Adrenal gland (tissue), 12 donors: ENCODE measurements around the gene CNTNAP1. TPM values are rescaled to one million over a fixed set of nuclear protein-coding genes. Genes with fewer than 3 reads are reported as not detected.

Source experiments
- DNase-seq, 7 donors: peaks; one replicate each; pipeline ENCODE4 v3.0.0-alpha.2; 2019 to 2020
- H3K27ac ChIP-seq, 5 donors: fragments of 200-600 bp; sonication (generic) in 4 of 5; 1 replicate in 3 of 5; 2 replicates in 2 of 5; pipeline versions ENCODE4 v1.5.1 to v1.8.0; 2016 to 2020; ENCODE audit warnings: mild to moderate bottlenecking in 1 of 5
- H3K27me3 ChIP-seq: fragments of 200-600 bp; 2 replicates; pipeline ENCODE4 v1.8.0; 2021
- H3K36me3 ChIP-seq, 2 donors: fragments of 200-600 bp; replicated peaks in 1 of 2; 1 replicate in 1 of 2; 2 replicates in 1 of 2; pipeline versions ENCODE4 v1.5.1 to v1.8.0; 2018 to 2022
- H3K4me1 ChIP-seq, 2 donors: fragments of 200-600 bp; replicated peaks in 1 of 2; 1 replicate in 1 of 2; 2 replicates in 1 of 2; pipeline versions ENCODE4 v1.5.1 to v1.8.0; 2018 to 2021
- H3K4me3 ChIP-seq, 4 donors: fragments of 200-600 bp; sonication (generic) in 3 of 4; one replicate each; pipeline ENCODE4 v1.5.1; 2016 to 2018
- H3K9me3 ChIP-seq, 3 donors: fragments of 200-600 bp; sonication (generic) in 1 of 3; replicated peaks in 1 of 3; 1 replicate in 2 of 3; 2 replicates in 1 of 3; pipeline versions ENCODE4 v1.5.1 to v1.8.0; 2016 to 2021
- CTCF ChIP-seq, 6 experiments: fragments of 450-650 bp in 4 of 6; fragments of 200-600 bp in 2 of 6; sonication (generic) in 1 of 6; IDR thresholded peaks; 1 replicate in 5 of 6; 2 replicates in 1 of 6; pipeline versions ENCODE4 v1.5.1 to v1.8.0; 2016 to 2021; ENCODE audit warnings: antibody characterized with exemption in 6 of 6, mild to moderate bottlenecking in 2 of 6, moderate library complexity in 1 of 6
- POLR2A ChIP-seq, 2 donors: fragments of 450-650 bp; IDR thresholded peaks; one replicate each; pipeline ENCODE4 v1.6.1; 2017; ENCODE audit warnings: antibody characterized with exemption in 2 of 2, mild to moderate bottlenecking in 2 of 2, moderate library complexity in 1 of 2
- WGBS, 4 donors: extraction: QIAGEN DNeasy Blood & Tissue Kit in 2 of 4; methylation state at CpG; one replicate each; pipeline versions ENCODE4 v1.1.5 to v1.1.7; 2013 to 2017; 5-methylcytosine and 5-hydroxymethylcytosine counted together
- intact Hi-C, 2 donors: fragments of 100-400 bp; cut with DNase I; formaldehyde crosslinking; loops; one replicate each; pipeline versions ENCODE4 v1.14.1 to v1.15.0; 2022 to 2023
- polyA plus RNA-seq, 3 donors: library from polyadenylated mRNA; stranded (reverse); fragments of 200-250 nt in 2 of 3; fragments of 350-450 nt in 1 of 3; fragmentation: Illumina TruSeq in 1 of 3; extraction: RNeasy Lipid Tissue Mini Kit (QIAGEN cat#74804) in 1 of 3; gene quantifications; one replicate each; pipeline ENCODE4 v1.2.3, GENCODE V29; 2013 to 2014
- total RNA-seq, 9 donors: library from RNA; depleted of rRNA in 4 of 9; stranded (reverse); fragments of >200 nt in 4 of 9; fragments of 120-200 nt in 1 of 9; fragmentation: NEBNext Ultra II Directional in 1 of 9; extraction: Animal tissue kit (Norgen Biotek cat#: 25700) in 1 of 9; gene quantifications; one replicate each; pipeline versions ENCODE4 v1.1.0 to v1.2.4, GENCODE V29; 2013 to 2023
- donor health status: healthy with polysubstance abuse.
- donor health status: Bipolar disorder and iron deficiency.
- donor health status: DM: yes; HTN: yes; CAD: no.
- donor health status: DM: no; HTN: no; CAD: no.
- donor health status: DM: no; HTN: no; CAD: no.
- donor health status: DM: yes; HTN: yes; CAD: no.

Gene CNTNAP1
- total and polyA plus RNA-seq, 12 donors, result 1.6 to 31.9 (median 4.9) TPM

- intact Hi-C loops, result no loop called here
- H3K36me3 ChIP-seq, result no peaks in the 10 kb centered on the region
- TF ChIP-seq POLR2A (IDR thresholded peaks at IDR 0.05) (no peak), CTCF (IDR thresholded peaks at IDR 0.05) (no peak)
- no peak for DNase-seq
- no peaks in the 10 kb centered on the region for H3K27me3 ChIP-seq
- no peak overlapping the region for H3K4me3 ChIP-seq
- WGBS, 4 donors, result 75 to 81% (median 76%) methylated on average over 27 of the region's 27 CpGs
- H3K9me3 ChIP-seq, result no peaks in the 10 kb centered on the region
- H3K27ac ChIP-seq, result no peak overlapping the region
- H3K4me1 ChIP-seq, result peaks cover under 1 to 10% of the 10 kb centered on the region in 2 donors
These were observed 5.5 kb downstream of the CNTNAP1 start for GRCh38 chr17:42687707-42688320.

- Histone ChIP-seq H3K27me3 (no peaks in the 10 kb centered on the region), H3K4me1 (no peaks in the 10 kb centered on the region), H3K36me3 (peaks cover 0 to 8% of the 10 kb centered on the region in 2 donors), H3K4me3 (no peak overlapping the region), H3K9me3 (no peaks in the 10 kb centered on the region), H3K27ac (no peak overlapping the region)
- no peak for DNase-seq
- TF ChIP-seq CTCF (IDR thresholded peaks at IDR 0.05) (no peak), POLR2A (IDR thresholded peaks at IDR 0.05) (no peak)
- intact Hi-C loops, result no loop called here
- 76 to 85% (median 83%) methylated on average over 8 to 10 of the region's 10 CpGs for WGBS, 4 donors
These were observed 8.3 kb downstream of the CNTNAP1 start for GRCh38 chr17:42690596-42690995.

GRCh38 chr17:42691021-42691545 lies 8.8 kb downstream of the CNTNAP1 start:
- 86 to 93% (median 90%) methylated on average over 6 to 12 of the region's 12 CpGs for WGBS, 4 donors
- intact Hi-C loops, result no loop called here
- TF ChIP-seq POLR2A (IDR thresholded peaks at IDR 0.05) (no peak), CTCF (IDR thresholded peaks at IDR 0.05) (no peak)
- DNase-seq, result no peak
- Histone ChIP-seq H3K4me3 (no peak overlapping the region), H3K27ac (no peak overlapping the region), H3K36me3 (peaks cover 0 to 10% of the 10 kb centered on the region in 2 donors), H3K9me3 (no peaks in the 10 kb centered on the region), H3K4me1 (no peaks in the 10 kb centered on the region), H3K27me3 (no peaks in the 10 kb centered on the region)

GRCh38 chr17:42692489-42692888 lies 10.2 kb downstream of the CNTNAP1 start:
- no peak overlapping the region for H3K27ac ChIP-seq
- WGBS, 4 donors, result 89 to 93% (median 90%) methylated on average over 5 to 11 of the region's 11 CpGs
- peaks cover 0 to 10% of the 10 kb centered on the region in 2 donors for H3K36me3 ChIP-seq
- no peaks in the 10 kb centered on the region for H3K27me3 ChIP-seq
- no peak for TF ChIP-seq POLR2A (IDR thresholded peaks at IDR 0.05)
- TF ChIP-seq CTCF (IDR thresholded peaks at IDR 0.05), result no peak
- no peak for DNase-seq
- intact Hi-C loops, result no loop called here
- H3K4me3 ChIP-seq, result no peak overlapping the region
- H3K9me3 ChIP-seq, result no peaks in the 10 kb centered on the region
- H3K4me1 ChIP-seq, result no peaks in the 10 kb centered on the region
